Gastroesophageal sphincter (tissue), 4 donors: Measurements from ENCODE around the gene DCLK1. TPM values are rescaled to one million over a fixed set of nuclear protein-coding genes. Genes with fewer than 3 reads are reported as not detected.

Source experiments
- ATAC-seq: fragments of 150-250 bp; one replicate; pipeline ENCODE4 v1.9.1; 2016; ENCODE audit warnings: mild to moderate bottlenecking, moderate library complexity
- H3K27ac ChIP-seq, 4 donors: fragments of 200-600 bp; sonication (generic) in 3 of 4; 1 replicate in 3 of 4; 2 replicates in 1 of 4; pipeline ENCODE4 v1.5.1; 2016 to 2019
- H3K27me3 ChIP-seq: fragments of 200-600 bp; sonication (generic); one replicate; pipeline ENCODE4 v1.5.1; 2019
- H3K36me3 ChIP-seq, 2 donors: fragments of 200-600 bp; sonication (generic); one replicate each; pipeline ENCODE4 v1.5.1; 2019; ENCODE audit warnings: control low read depth in 1 of 2
- H3K4me1 ChIP-seq, 3 donors: fragments of 200-600 bp; sonication (generic); 1 replicate in 2 of 3; 2 replicates in 1 of 3; pipeline ENCODE4 v1.5.1; 2016 to 2019; ENCODE audit warnings: control low read depth in 2 of 3
- H3K4me3 ChIP-seq, 2 donors: fragments of 200-600 bp; sonication (generic); one replicate each; pipeline ENCODE4 v1.5.1; 2019; ENCODE audit warnings: mild to moderate bottlenecking in 1 of 2, moderate library complexity in 1 of 2
- H3K9me3 ChIP-seq, 3 donors: fragments of 200-600 bp; sonication (generic); one replicate each; pipeline ENCODE4 v1.5.1; 2017 to 2019; ENCODE audit warnings: control low read depth in 2 of 3
- EP300 ChIP-seq: sonication (generic); formaldehyde crosslinking; IDR thresholded peaks from one replicate; pipeline ENCODE4 v1.6.1; 2017; ENCODE audit warnings: antibody characterized with exemption, mild to moderate bottlenecking
- POLR2A ChIP-seq, 2 donors: fragments of 450-650 bp; IDR thresholded peaks; one replicate each; pipeline ENCODE4 v1.6.1; 2017; ENCODE audit warnings: antibody characterized with exemption in 2 of 2, mild to moderate bottlenecking in 2 of 2, moderate library complexity in 1 of 2
- POLR2AphosphoS5 ChIP-seq: sonication (generic); formaldehyde crosslinking; IDR thresholded peaks from one replicate; pipeline ENCODE4 v1.6.1; 2017; ENCODE audit warnings: antibody characterized with exemption
- WGBS, 2 donors: methylation state at CpG; one replicate each; pipeline ENCODE4 v1.1.5; 2018; ENCODE audit warnings: low coverage in 1 of 2; 5-methylcytosine and 5-hydroxymethylcytosine counted together
- total RNA-seq, 4 donors: library from RNA; depleted of rRNA; stranded (reverse); fragments of >200 nt; gene quantifications; one replicate each; pipeline ENCODE4 v1.1.0, GENCODE V29; 2016
- TF ChIP-seq, protein P1 (sequence below), 4 experiments: fragments of 200-600 bp in 2 of 4; fragments of 450-650 bp in 2 of 4; sonication (generic) in 1 of 4; IDR thresholded peaks; one replicate each; pipeline ENCODE4 v1.5.1; 2017 to 2019; ENCODE audit warnings: antibody characterized with exemption in 4 of 4, mild to moderate bottlenecking in 2 of 4, moderate library complexity in 2 of 4

The DCLK1 gene
- total RNA-seq, 4 donors from 2014 or later, result 26.9 to 68.3 (median 30.3) TPM

GRCh38 chr13:36088001-36088400 lies 43.2 kb downstream of the DCLK1 start:
- Histone ChIP-seq H3K27ac (no peak overlapping the region), H3K4me3 (no peak overlapping the region), H3K36me3 (no peaks in the 10 kb centered on the region), H3K27me3 (no peaks in the 10 kb centered on the region), H3K4me1 (peaks cover 0 to 16% (median 0%) of the 10 kb centered on the region in 3 donors), H3K9me3 (no peaks in the 10 kb centered on the region)
- no peak for ATAC-seq
- 80% methylated on average over 2 of the region's 2 CpGs; no CpG with 5 or more reads in 1 of the 2 donors for WGBS, 2 donors
- TF ChIP-seq POLR2A (IDR thresholded peaks at IDR 0.05) (no peak), POLR2AphosphoS5 (no peak), EP300 (no peak)
- TF ChIP-seq, protein P1, sequence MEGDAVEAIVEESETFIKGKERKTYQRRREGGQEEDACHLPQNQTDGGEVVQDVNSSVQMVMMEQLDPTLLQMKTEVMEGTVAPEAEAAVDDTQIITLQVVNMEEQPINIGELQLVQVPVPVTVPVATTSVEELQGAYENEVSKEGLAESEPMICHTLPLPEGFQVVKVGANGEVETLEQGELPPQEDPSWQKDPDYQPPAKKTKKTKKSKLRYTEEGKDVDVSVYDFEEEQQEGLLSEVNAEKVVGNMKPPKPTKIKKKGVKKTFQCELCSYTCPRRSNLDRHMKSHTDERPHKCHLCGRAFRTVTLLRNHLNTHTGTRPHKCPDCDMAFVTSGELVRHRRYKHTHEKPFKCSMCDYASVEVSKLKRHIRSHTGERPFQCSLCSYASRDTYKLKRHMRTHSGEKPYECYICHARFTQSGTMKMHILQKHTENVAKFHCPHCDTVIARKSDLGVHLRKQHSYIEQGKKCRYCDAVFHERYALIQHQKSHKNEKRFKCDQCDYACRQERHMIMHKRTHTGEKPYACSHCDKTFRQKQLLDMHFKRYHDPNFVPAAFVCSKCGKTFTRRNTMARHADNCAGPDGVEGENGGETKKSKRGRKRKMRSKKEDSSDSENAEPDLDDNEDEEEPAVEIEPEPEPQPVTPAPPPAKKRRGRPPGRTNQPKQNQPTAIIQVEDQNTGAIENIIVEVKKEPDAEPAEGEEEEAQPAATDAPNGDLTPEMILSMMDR (IDR thresholded peaks at IDR 0.05), result no peak

DNA sequence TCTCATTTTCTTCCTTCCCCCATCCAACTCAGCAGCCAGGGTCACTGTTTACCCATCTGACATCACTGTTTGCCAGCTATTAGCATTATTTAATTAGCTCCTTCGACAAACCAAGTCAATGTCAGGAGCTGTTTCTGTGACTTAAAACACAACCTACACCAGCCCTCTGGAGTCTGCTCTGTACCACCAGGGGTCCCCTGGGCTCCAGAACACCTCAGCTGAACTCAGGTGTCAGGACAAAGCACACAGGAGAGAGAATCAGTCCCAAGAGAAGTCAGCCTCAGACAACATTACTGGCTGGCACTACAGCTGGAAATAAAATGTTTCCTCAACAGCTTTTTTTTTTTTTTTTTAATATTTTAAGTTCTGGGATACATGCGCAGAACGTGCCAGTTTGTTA lies 45.1 kb downstream of the DCLK1 start:
- H3K27ac ChIP-seq, result no peak overlapping the region
- no peak for TF ChIP-seq EP300
- TF ChIP-seq POLR2A (IDR thresholded peaks at IDR 0.05), result no peak
- no peak for TF ChIP-seq POLR2AphosphoS5
- TF ChIP-seq, protein P1 (IDR thresholded peaks at IDR 0.05), result no peak
- H3K4me3 ChIP-seq, result no peak overlapping the region
- no peak for ATAC-seq
- 43 to 70% methylated on average over 1 to 3 of the region's 3 CpGs for WGBS, 2 donors
- no peaks in the 10 kb centered on the region for H3K9me3 ChIP-seq
- H3K27me3 ChIP-seq, result no peaks in the 10 kb centered on the region
- no peaks in the 10 kb centered on the region for H3K36me3 ChIP-seq
- peaks cover 0 to 16% (median 0%) of the 10 kb centered on the region in 3 donors for H3K4me1 ChIP-seq

DNA sequence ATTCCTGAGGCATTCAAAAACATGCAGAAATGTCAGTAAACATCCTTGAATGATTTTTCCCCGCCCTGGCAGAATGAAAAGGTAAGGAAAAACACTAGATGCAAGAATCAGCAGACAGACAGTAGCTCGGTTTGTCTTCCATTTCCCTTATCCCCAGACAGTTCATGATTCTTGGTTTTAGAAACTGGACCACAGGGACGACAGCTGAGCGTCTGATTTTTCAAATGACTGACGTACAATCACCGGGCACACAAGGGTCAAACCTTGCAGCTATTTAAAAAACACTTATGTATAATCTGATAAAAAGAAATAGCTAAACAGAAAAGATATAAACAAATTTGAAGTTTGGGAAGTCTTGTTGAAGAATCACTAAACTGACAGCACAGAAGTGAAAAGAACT lies 47.1 kb downstream of the DCLK1 start:
- 79 to 84% methylated on average over 6 of the region's 6 CpGs for WGBS, 2 donors
- Histone ChIP-seq H3K4me3 (no peak overlapping the region), H3K27ac (no peak overlapping the region), H3K36me3 (no peaks in the 10 kb centered on the region), H3K4me1 (peaks cover 0 to 9% (median 0%) of the 10 kb centered on the region in 3 donors), H3K9me3 (no peaks in the 10 kb centered on the region), H3K27me3 (no peaks in the 10 kb centered on the region)
- TF ChIP-seq POLR2A (IDR thresholded peaks at IDR 0.05), result no peak
- no peak for ATAC-seq

DNA sequence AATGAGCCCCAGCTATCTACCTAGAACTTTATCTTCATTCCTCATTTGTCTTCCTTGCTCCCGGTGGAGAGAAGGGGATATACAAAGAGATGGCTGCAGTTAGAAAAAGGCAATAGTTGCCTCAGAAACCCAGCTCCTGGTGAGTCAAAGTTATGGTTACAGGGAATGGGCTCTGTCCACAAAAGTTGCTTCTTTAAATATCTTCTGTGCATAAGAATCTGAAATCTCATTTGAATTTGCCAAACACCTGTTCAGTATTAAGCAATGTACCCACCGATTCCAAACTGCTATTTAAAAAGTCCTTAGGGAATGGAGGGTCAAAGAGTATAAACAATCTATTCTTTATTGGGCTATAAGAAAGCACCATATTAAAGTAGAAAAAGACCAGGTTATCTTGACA lies 48.4 kb downstream of the DCLK1 start:
- TF ChIP-seq POLR2A (IDR thresholded peaks at IDR 0.05) (no peak), EP300 (no peak), POLR2AphosphoS5 (no peak)
- TF ChIP-seq, protein P1 (IDR thresholded peaks at IDR 0.05), result no peak
- Histone ChIP-seq H3K27me3 (no peaks in the 10 kb centered on the region), H3K4me3 (no peak overlapping the region), H3K4me1 (no peaks in the 10 kb centered on the region), H3K27ac (no peak overlapping the region), H3K9me3 (no peaks in the 10 kb centered on the region), H3K36me3 (no peaks in the 10 kb centered on the region)
- ATAC-seq, result no peak
- 48 to 63% methylated on average over 2 of the region's 2 CpGs for WGBS, 2 donors

GRCh38 chr13:36082396-36082795 lies 48.8 kb downstream of the DCLK1 start:
- 89% methylated on average over 2 of the region's 2 CpGs; no CpG with 5 or more reads in 1 of the 2 donors for WGBS, 2 donors
- no peak for TF ChIP-seq POLR2A (IDR thresholded peaks at IDR 0.05)
- TF ChIP-seq POLR2AphosphoS5, result no peak
- TF ChIP-seq, protein P1 (IDR thresholded peaks at IDR 0.05), result no peak
- TF ChIP-seq EP300, result no peak
- Histone ChIP-seq H3K9me3 (no peaks in the 10 kb centered on the region), H3K4me3 (no peak overlapping the region), H3K36me3 (no peaks in the 10 kb centered on the region), H3K27ac (no peak overlapping the region), H3K4me1 (no peaks in the 10 kb centered on the region), H3K27me3 (no peaks in the 10 kb centered on the region)
- ATAC-seq, result no peak
